ENCODE data around the gene ST7.

DNA sequence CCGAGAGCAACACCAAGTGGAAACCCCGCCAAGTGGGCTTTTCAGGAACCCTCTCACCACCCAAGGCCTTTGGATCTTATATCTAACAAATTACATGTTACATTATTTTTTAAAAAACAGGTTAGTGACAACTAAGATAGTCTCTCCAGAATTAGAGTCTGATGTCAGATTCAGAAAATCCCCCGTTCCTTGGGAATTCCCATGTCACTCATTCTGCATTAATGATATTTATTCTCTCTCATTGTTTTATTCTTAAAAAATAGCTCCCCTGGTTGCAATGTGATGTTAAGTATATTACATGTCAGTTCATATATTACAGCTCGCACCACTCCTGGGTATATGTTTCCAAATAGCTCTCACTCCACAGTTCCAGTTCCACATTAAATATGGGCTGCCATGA, 287.8 kb downstream of the ST7 start:
- TF ChIP-seq JUND (CRISPR knock-in tag; IDR thresholded peaks at IDR 0.05) (no peak), ZNF557 (CRISPR knock-in tag; IDR thresholded peaks at IDR 0.05) (no peak), ZNF44 (CRISPR knock-in tag; IDR thresholded peaks at IDR 0.05) (no peak), ZNF292 (CRISPR knock-in tag; IDR thresholded peaks at IDR 0.05; ENCODE audit: borderline replicate concordance, low read depth) (no peak), SRF (IDR thresholded peaks at IDR 0.05; ENCODE audit: low read depth, low read length) (no peak), NFAT5 (CRISPR knock-in tag; IDR thresholded peaks at IDR 0.05) (no peak)
